Measurements from ENCODE around the gene CACNA1S.

DNA sequence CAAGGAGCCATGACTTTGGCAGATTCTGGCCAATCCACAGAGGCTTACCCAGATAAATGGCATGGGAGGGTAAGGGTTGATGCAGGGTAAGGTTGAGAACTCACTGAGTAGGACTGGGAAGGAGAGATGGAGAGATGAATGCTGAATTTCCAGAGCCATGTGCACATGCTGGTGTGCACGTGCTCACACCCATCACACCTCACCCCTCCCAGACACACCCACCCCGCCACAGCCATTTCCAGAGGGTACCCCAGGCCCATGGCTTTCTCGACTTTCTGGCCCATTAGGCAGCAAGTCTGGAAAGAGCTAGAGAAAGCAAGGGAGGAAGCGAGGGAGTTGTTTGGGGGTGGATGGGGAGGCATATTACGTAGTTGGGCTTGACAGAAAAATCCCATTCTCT lies 1.6 kb downstream of the CACNA1S start:
- TF ChIP-seq, protein P1, sequence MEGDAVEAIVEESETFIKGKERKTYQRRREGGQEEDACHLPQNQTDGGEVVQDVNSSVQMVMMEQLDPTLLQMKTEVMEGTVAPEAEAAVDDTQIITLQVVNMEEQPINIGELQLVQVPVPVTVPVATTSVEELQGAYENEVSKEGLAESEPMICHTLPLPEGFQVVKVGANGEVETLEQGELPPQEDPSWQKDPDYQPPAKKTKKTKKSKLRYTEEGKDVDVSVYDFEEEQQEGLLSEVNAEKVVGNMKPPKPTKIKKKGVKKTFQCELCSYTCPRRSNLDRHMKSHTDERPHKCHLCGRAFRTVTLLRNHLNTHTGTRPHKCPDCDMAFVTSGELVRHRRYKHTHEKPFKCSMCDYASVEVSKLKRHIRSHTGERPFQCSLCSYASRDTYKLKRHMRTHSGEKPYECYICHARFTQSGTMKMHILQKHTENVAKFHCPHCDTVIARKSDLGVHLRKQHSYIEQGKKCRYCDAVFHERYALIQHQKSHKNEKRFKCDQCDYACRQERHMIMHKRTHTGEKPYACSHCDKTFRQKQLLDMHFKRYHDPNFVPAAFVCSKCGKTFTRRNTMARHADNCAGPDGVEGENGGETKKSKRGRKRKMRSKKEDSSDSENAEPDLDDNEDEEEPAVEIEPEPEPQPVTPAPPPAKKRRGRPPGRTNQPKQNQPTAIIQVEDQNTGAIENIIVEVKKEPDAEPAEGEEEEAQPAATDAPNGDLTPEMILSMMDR (conservative IDR thresholded peaks at IDR 0.05; ENCODE audit: low read depth, low read length) = no peak
- no peak for TF ChIP-seq EZH2 (IDR thresholded peaks at IDR 0.05; ENCODE audit: borderline replicate concordance, low read depth, low read length, poor library complexity, severe bottlenecking)

Measured in A673 (cell line).